GM03348 (cell line): Measurements from ENCODE around the gene LRP3.

ENCODE experiments used
- DNase-seq: peaks from one replicate; pipeline ENCODE4 v3.0.0; 2012; ENCODE audit warnings: low spot score

Gene LRP3

DNA sequence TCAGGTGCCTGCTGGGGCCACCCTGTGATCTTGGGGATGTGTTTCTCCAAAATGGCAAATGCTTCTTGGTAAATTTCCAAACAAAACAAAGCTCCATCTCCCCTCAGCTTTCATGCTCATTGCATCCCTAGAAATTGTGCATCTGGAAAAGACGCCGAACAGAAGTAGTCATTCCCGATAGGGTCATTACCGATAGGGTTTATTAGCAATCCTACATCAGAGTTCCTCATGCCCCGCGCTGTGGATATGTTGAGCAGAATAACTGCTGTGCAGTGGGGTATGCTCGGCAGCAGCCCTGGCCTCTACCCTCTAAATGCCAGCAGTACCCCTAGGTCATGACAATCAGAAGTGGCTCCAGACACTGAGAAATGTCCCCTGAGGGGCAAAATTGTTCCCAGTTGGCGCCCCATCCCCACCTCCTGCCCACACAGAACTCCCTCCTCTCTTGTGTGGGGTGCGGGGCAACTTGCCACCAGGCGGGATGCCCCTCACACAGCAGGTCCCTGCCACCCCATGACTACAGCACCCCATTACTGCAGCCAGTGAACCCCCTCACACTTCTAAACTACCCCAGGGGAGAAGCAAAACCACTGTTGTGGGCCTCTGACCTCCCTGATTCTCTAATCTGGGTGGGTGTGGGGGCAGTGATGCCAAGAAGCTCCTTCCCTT lies 44.5 kb downstream of the LRP3 start:
- no peak for DNase-seq

DNA sequence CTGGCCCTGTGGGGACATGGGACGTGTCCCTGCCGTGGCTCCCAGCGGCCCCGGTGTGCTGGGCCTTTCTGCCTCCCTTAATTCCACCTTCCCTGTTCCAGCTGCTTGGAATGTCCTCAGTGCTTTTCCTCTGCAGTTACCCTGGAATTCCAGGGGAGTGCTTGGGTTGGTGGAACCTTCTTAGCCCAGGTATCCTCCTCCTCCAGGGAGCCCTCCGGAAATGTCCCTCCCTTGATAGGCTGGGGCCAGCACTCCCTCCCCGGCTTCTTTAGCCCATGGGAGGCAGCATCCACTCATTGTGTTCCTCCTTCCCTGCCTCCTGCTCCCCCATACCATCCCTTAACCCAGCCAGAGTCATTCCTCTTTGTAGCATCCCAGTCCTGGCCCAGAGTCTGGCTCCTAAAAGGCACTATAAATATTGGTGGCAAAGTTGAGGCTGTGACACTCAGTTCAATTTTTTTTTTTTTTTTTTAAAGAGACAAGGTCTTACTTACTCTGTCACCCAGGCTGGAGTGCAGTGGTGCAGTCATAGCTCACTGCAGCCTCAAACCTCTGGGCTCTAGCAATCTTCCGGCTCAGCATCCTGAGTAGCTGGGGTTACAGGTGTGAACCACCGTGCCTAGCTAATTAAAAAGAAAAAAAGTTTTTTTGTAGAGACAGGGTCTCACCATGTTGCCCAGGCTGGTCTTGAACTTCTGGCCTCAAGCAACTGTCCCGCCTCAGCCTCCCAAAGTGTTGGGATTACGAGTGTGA lies 45.3 kb downstream of the LRP3 start:
- no peak for DNase-seq

DNA sequence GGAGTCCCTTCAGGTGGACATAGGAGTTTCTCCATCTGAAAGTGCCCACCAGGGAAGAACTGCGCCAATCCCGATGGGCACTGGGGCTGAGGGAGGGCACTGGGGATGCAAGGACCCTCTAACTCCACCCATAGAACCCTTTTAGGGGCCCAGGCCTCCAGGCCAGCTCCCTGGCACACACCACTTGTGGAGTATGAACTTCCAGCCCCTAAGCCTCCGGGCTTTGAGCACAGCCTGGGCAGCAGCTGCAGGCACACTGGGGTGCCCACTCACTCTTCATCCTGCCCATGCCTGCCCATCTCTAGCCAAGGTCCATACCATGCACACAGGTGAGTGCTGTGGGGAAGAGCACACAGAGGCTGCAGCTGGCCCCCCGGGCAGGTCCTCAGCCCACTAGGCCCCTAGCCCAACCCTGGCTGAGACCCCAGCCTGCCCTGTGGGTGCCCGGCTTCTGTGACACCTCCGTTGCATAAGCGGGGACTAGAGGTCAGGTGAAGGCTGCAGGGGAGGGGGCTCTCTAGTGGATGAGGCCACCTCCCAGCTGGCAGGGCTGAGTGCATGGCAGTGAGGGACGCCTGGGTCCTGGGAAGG lies 46.1 kb downstream of the LRP3 start:
- no peak for DNase-seq

DNA sequence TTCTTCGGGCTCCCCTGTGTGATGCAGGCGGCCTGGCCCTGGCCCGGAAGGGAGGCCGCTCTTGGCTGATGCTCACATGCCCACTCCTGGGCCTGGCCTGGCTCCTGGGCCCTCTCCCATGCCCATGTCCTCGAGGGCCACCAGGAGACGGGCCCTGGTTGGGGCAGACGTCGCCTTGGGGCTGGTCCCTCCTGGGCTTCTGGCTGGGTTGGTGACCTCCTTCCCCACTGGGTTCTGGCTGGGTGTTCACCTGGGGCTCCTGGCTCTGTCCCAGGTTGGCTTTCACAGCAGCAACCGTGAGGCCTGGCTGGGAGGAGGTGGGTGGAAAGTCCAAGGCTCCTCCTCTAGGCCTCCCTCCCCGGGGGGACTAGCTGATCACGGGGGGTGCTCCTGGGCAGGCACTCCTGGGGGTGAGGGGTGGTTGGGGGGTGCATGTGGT lies 47.0 kb downstream of the LRP3 start:
- DNase-seq = no peak

DNA sequence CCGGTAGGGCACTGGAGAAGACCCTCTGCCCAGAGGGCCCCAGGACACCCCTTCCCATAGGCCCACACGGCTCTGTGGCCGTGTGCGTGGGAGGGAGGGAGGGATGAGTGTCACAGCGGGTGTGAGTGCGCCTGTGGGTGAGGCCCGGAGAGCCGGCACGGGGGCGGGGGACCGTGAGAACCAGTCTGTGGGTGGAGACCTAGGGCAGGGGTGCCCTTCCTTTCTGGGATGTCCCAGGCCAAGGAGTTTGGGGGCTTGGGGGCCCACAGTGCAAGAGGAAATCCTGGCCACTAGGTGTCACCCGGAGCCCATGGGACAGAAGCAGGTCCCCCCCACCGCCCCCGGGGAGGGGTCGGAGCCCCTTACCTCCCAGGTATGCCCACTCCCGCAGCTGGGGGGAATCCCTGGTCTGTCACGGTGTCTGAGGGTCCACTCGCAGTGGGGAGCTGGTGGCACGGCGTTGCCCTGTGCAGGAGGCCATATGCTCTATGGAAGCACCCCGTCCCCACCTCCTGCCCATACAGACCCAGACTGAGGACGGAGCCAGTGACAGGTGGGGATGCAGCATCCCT lies 47.5 kb downstream of the LRP3 start:
- peak; percentile 60 for DNase-seq

DNA sequence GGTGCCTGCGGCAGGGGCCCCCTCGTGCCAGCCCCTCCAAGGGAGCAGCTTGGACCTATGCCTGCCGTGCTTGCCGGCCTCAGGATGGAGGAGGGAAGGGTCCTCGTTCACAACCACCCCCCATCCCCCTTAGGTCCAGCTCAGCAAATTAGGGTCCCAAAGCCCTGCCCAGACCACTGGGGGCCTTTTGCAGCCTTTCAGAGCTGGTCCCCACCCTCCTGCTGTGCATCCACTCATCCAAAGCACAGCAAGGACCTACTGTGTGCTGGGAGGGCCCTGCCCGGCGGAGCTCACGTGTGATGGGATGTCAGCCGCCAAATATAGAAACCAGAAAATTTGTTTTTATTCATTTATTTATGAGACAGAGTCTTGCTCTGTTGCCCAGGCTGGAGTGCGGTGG lies 48.0 kb downstream of the LRP3 start:
- no peak for DNase-seq

DNA sequence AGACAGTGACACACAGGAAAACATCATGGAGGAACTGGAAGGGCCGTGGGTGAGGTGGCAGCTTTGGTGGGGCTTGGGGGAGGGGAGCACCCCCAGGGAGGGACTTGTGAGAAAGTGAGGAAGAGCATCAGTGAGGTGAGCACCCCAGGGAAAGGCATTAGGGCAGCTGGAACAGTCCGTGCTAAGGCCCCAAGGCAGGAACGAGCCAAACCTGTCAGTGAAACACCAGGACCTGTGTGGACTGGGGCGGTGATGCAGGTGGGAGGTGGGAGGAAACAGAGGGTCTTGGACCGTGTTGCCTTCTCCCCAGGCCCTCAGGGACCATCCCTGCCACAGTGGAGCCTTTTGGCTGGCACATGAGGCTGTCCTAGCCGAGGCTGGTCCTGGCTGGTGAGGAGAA lies 48.8 kb downstream of the LRP3 start:
- DNase-seq = no peak

DNA sequence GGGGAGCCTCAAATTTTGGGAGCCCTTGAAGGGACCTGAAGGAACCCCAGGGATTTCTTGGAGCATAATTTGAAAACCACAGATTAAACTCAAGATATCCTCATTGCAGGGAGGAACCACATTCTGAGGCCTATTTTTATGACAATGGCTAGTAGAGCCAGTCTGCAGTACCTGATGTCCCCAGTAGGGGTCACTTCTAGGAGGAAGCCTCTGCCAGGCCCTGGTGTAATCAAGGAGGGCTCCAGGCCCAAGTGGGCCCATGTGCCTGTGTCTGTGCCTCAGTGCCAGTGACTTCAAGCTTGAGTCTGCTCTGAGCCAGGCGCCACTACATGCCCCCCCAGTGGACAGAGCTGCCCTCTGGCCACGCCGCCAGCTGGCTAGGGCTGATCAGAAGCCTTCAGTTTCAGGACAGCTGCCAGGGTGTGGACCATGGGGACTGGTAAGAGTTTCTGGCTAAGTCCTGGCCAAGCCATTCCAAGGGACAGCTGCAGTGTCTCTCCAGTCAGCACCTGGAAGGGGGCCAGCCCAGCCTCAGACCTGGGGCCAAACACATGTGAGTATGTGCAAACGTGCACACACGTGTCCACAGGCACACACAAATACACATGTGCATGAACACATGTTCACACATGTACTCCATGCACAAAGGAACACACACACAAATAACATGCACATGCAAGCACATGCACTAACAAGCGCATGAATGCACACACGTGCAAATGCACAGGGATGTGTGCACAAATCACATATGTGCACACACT lies 52.0 kb downstream of the LRP3 start:
- no peak for DNase-seq

DNA sequence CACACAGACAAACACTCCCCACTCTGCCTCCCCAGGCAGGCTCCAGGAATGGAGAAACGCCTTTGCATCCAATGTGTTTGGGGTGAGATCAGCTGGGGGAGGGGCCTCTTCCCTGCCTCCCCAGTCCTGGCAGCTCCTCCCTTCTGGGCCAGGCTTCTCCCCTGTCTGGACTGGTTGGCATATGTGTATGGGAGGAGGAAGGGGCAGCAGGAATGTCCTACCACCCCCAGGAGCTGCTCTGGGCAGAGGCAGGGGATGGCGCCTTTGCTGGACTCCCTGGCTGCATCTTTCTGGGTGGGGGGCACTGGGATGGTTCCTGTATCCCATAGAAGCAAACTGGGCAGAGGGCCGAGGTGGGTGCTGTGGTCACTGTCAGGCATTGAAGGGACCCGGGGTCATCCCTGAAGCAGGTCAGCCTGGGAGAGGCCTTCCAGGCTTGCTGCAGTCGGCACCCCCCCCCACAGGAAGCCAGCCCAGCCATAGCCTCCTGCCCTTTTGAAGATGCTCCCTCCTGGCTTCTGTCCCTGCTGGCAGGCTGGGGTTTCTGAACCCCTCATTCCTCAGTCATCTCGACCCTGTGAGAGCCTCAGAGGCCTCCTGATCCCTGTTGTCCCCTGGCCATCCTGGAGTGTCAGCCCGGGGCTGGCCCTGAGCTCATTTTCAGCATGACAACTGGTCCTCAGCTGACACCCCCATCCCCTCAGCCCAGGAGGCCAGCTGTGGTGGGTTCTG lies 52.7 kb downstream of the LRP3 start:
- DNase-seq = no peak

DNA sequence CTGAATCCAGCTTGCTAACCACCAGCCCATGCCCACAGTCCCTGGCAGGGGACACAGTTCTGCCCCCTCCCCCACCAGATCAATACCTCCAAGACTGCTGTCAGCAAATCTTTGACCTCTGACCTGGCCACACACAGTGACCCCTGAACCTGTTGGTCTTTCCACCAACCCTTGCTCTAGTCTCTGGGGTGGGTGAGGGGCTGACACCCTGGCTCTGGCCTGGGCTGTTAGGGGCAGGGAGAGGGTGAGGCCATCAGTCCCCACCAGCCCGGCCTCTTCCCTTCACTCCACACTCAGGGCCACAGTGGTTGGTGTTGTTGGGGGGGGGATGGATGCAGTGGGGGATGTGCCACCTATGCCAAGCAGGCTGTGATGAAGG lies 53.3 kb downstream of the LRP3 start:
- DNase-seq = no peak

DNA sequence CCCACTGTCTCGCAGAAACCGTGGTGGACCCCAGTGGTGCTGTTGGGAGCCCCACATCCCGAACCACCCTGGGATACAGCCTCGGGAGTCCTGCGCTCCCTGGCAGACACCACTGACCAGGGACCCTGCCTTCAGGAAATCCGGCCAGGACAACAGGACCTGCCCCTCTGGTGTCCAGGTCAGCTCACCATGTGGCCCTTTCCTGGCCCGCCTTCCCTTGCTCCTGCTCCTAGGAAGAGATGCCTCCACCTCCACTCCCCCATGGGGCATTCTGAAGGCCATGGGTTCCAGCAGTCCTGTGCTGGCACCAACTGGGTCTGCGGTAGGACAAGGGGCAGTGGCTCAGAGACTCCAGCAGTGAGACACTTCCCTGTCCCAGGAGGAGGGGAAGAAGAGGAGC lies 54.0 kb downstream of the LRP3 start:
- DNase-seq = no peak

DNA sequence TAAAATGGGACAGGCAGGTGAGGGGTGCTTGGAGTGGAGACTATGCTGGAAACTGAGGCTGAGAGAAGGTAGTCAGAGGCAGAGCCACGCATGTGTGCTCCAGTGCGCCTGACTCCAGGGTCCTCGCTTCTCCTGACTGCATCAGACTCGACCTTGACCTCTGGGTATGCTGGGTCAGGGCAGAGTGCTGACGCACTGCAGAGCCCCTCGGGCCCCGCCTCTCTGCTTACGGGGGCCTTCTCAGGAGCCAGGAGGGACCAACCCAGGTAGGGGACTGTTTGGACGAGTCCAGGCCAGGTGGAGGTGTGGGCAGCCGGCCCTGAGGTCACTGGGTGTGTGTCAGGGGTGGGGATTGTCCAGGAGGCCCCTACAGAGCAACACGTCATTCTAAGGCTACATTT lies 54.4 kb downstream of the LRP3 start:
- DNase-seq = no peak

DNA sequence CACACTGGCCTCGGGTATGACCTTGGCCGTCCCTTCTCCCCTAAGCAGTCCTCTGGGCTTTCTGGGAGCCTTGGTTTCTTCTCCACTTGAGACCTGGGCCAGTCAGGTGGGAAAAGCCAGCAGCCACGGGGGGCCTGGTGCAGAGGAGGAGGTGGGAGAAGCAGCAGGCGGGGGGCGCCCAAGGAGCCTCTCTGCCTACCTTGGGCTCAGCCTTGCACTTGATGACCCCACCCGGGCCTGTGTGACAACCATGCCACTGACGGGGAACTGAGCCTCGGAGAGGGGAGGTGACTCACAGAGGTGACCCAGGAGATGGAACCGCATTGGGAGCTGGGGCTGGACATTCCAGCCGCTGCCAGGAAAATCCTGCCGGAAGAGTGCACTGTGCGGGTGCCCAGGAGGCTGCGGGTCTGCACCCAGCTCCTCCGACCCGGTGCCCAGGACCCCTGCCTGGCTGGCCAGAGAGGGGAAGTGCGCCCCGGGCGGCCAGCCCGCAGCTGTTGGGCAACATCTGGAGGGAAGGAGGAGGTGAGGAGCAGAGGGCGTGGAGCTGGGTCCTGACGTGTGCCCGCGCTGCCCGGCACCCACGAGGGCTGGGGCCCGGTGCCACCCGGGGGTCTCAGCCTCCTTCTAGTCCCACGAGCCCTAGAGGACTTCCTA lies 55.0 kb downstream of the LRP3 start:
- DNase-seq = no peak

DNA sequence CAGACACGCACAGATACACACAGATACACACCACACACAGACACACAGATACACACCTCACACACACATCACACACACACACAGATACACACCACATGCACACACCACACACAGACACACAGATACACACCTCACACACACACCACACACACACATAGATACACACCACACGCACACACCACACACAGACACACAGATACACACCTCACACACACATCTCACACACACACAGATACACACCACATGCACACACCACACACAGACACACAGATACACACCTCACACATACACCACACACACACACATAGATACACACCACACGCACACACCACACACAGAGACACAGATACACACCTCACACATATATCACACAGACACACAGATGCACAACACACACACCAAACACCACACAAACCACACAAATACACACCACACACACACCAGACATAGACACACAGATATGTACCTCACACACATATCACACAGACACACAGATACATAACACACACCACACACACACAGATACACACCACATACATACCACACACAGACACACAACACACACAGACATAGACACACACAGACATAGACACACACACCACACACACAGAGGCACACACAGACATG lies 55.7 kb downstream of the LRP3 start:
- DNase-seq = no peak

DNA sequence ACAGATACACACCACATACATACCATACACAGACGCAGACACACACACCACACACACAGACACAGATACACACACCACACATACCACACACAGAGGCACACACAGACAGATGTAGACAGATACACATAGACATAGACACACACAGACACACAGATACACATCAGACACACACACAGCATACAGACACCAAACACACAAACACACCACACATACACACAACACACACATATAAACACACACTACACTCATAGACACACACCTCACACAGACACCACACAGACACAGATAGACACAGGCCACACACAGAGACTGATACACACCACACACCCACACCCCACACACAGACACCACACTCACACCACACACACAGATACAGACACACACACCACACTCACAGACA lies 56.4 kb downstream of the LRP3 start:
- DNase-seq = no peak

DNA sequence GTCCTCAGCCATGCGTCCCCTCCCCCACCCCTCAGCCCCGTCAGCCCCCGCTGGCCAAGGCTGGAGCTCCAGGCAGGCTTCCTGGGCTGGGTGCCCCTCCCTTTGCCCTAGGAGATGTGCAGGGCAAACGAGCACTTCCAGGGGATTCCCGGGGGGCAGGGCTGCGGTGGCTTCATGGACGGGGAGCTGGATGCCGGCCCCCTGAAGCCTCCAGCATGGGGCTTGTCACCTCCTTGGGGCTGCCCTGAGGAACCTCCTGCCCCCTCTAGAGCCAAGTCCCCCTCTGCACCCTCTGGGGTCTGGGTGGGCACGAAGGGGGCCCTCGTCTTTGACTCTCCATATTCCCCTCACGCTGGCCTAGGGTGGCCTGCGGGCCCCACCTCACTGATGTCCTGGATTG lies 56.9 kb downstream of the LRP3 start:
- DNase-seq = no peak

DNA sequence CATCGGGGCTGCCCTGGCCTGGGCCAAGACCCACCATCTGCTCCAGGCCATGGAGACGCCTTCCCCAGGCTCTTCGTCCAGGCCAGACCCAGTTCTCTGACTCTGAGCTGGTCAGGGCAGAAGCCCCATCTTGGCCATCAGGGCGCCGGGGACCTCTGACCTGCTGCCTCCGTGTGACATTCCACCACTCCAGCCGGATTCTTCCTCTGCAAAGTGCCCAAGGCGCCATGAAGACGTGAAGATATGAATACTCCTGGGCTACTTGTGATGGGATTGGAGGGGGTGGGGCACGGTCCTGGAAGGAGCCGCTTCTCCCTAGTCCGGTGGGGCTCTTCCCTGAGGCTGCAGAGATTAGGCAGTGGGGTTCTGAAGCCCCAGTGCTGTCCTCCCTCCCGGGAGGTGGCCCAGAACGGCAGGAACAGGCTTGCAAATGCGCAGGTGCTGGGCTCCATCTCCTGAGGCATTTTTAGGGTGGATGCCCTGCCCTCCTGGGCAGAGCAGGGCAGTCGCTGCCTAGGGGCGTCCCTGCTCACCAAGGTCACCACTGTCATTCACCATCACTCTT lies 57.5 kb downstream of the LRP3 start:
- no peak for DNase-seq

DNA sequence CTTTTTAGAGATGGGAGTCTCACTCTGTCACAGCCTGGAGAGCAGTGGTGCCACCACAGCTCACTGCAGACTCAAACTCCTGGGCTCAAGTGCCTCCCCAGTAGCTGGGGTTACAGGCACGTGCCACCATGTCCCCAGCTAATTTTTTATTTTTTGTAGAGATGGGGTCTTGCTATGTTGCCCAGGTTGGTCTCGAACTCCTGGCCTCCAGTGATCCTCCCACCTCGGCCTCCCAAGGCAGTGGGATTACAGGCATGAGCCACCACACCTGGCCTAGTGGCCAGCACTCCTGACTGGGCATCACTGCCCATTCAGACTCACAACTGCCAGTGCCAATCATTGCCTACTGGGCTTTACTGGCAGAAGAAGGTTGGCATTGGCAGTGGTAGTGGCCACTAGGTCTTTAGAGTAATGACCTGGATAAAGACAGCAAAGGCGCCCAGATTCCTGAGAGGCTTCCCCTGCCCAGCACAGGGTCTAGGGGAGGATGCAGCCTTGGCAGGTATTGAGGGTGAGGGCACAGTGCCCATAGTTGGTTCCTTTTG lies 58.4 kb downstream of the LRP3 start:
- DNase-seq = no peak

DNA sequence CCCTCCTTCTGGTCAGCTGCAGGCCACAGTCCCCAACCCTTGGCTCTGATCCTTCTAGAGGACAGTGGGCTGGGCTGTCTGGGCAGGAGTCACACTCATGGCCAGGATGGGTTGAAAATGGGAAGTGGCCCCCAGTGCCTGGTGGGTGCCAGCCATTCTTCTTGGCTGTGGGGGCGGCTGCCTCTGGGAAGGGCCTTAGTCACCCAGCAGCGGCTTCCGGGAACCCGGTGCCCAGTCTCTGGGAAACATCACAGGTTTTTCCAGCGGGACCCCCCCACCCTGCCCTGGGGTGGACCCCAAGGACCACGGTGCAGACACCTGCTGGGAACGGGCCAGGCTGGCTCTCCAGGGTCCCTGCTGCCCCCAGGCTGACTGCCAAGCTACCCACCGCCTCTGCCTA lies 58.8 kb downstream of the LRP3 start:
- no peak for DNase-seq

DNA sequence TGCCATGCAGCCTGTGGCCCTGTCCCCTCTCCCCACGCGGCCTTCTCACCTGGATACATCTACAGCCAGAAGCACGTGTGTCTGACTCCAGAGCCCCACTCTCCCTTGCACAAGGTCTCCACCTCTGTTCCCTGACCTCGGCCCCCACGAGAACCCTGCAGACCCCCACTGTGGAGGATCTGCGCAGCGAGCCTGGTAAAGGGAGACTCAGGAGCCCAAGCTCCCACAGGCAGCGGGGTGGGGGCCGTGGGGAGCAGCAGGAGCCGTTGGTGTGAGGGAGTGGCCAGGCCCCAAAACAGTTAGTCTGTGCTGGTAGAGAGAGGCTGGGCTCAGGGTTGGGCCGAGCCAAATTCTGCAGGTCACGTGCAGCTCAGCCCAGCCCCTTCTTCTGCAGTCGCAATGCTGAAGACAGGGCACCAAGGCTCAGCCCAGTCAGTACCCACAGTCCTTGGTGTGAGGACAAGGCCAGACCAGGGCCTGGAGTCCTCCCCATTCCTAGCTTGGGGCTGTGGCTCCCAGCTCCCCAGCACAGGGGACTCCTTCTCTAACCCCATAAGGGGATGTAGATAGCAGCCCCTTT lies 60.2 kb downstream of the LRP3 start:
- DNase-seq = no peak
